Motor neuron (in vitro differentiated cells): ENCODE measurements around the gene KRTAP10-4. TPM values are rescaled to one million over a fixed set of nuclear protein-coding genes. Genes with fewer than 3 reads are reported as not detected.
"Not testable (repeated sequence)": the region's sequence is repeated elsewhere in the genome, so short reads cannot be mapped to it uniquely, and the experiment has no call there.

Source experiments
- ATAC-seq, 8 experiments: fragments of 200-7000 bp; cut with Tn5 transposase; replicated peaks in 6 of 8; 2 replicates each; pipeline ENCODE4 v1.8.0; 2021; ENCODE audit warnings: mild to moderate bottlenecking in 8 of 8, moderate library complexity in 8 of 8
- H3K27ac ChIP-seq, 2 donors: fragments of 250-450 bp; sonication (Bioruptor Pico); 2 replicates each; pipeline ENCODE4 v1.9.0; 2021; ENCODE audit warnings: antibody characterized with exemption in 2 of 2, mild to moderate bottlenecking in 2 of 2, moderate library complexity in 1 of 2
- H3K4me1 ChIP-seq, 2 donors: fragments of 250-450 bp; sonication (Bioruptor Pico); replicated peaks in 1 of 2; 2 replicates each; pipeline ENCODE4 v1.6.1; 2021; ENCODE audit warnings: antibody characterized with exemption in 2 of 2, mild to moderate bottlenecking in 2 of 2, moderate library complexity in 1 of 2
- H3K4me3 ChIP-seq, 5 donors: fragments of 250-450 bp; sonication (Bioruptor Pico); 2 replicates each; pipeline ENCODE4 v1.9.0; 2021; ENCODE audit warnings: antibody characterized with exemption in 5 of 5, mild to moderate bottlenecking in 5 of 5, moderate library complexity in 4 of 5
- WGBS, 10 experiments: fragments of 450-650 bp; shearing (Covaris generic); methylation state at CpG; one replicate each; pipeline ENCODE4 v1.0.0; 2022; 5-methylcytosine and 5-hydroxymethylcytosine counted together
- in situ Hi-C, 9 experiments: fragments of 400-800 bp; cut with MboI; loops; one replicate each; pipeline ENCODE4 v1.15.0; 2021; ENCODE audit warnings: low sequenced_read_pairs in 9 of 9, low pct_unique_long_range_greater_than_20kb in 2 of 9; ENCODE audit not compliant: unreplicated experiment in 9 of 9
- total RNA-seq, 8 experiments: library from RNA; unstranded; fragments of 300-600 nt; gene quantifications; 2 replicates each; pipeline versions ENCODE4 v1.2.3 to v1.2.4, GENCODE V29; 2022

KRTAP10-4 gene, protein sequence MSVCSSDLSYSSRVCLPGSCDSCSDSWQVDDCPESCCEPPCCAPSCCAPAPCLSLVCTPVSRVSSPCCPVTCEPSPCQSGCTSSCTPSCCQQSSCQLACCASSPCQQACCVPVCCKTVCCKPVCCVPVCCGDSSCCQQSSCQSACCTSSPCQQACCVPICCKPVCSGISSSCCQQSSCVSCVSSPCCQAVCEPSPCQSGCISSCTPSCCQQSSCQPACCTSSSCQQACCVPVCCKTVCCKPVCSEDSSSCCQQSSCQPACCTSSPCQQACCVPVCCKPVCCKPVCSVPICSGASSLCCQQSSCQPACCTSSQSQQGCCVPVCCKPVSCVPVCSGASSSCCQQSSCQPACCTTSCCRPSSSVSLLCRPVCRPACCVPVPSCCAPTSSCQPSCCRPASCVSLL
- under 1 TPM in 3 of 8 experiments, not detected in 5; 0.41 to 1.00 (median 0.87) TPM for total RNA-seq

DNA sequence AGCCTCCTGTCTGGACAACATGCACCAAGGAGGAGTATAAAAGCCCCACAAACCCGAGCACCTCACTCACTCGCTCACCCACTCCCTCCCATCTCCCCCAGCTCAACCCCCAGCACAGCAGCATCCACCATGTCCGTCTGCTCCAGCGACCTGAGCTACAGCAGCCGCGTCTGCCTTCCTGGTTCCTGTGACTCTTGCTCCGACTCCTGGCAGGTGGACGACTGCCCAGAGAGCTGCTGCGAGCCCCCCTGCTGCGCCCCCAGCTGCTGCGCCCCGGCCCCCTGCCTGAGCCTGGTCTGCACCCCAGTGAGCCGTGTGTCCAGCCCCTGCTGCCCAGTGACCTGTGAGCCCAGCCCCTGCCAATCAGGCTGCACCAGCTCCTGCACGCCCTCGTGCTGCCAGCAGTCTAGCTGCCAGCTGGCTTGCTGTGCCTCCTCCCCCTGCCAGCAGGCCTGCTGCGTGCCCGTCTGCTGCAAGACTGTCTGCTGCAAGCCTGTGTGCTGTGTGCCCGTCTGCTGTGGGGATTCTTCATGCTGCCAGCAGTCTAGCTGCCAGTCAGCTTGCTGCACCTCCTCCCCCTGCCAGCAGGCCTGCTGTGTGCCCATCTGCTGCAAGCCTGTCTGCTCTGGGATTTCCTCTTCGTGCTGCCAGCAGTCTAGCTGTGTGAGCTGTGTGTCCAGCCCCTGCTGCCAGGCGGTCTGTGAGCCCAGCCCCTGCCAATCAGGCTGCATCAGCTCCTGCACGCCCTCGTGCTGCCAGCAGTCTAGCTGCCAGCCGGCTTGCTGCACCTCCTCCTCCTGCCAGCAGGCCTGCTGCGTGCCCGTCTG lies at the start of gene KRTAP10-4:
Gene KRTAP10-4, plus strand, starts transcription at position 100 of the 827 bp plus-strand sequence. Its CDS starts 30 bp downstream, at position 130.
- H3K4me3 ChIP-seq, ATAC-seq, H3K4me1 ChIP-seq, H3K27ac ChIP-seq, in situ Hi-C loops: not testable (repeated sequence)
- 0% methylated on average over 1 of the region's 25 CpGs; no CpG with 5 or more reads in 9 of the 10 experiments for WGBS, 10 experiments

DNA sequence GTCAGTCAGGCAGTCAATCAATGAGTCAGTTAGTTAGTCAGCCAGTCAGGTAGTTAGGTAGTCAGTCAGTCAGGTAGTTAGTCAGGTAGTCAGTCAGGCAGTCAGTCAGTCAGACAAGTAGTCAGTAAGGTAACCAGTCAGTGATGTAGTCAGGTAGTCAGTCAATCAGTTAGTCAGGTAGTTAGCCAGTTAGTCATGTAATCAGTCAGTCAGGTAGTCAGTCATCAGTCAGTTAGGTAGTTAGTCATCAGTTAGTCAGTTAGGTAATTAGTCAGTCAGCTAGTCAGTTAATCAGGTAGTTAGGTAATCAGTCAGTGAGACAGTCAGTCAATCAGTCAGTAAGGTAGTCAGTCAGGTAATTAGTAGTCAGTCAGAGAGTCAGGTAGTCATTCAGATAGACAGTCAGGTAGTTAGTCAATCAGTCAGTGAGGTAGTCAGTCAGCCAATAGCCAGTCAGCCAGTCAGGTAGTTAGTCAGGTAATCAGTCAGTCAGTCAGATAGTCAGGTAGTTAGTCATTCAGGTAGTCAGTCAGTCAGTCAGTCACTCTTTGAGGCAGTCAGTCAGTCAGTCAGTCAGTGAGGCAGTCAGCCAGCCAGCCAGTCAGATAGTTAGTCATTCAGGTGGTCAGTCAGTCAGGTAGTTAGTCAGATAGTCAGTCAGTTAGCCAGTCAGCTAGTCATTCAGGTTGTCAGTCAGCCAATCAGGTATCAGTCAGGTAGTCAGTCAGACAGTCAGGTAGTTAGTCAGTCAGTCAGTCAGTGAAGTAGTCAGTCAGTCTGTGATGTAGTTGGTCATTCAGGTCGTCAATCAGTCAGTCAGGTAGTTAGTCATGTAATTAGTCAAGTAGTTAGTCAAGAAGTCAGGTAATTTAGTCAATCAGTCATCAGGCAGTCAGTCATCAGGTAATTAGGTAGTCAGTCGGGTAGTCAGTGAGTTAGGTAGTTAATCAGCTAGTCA lies 48.8 kb upstream of the KRTAP10-4 start:
- no peak overlapping the region for H3K27ac ChIP-seq
- 0 to 61% (median 50%) methylated on average over 1 to 2 of the region's 2 CpGs; no CpG with 5 or more reads in 4 of the 10 experiments for WGBS, 10 experiments
- H3K4me3 ChIP-seq: no peak overlapping the region
- H3K4me1 ChIP-seq: no peaks in the 10 kb centered on the region
- ATAC-seq: no peak
- in situ Hi-C loops: loop anchor here in 4 of 9 experiments (25.0 kb wide), 1 partner anchor 263 kb away; no protein-coding TSS in a partner anchor

DNA sequence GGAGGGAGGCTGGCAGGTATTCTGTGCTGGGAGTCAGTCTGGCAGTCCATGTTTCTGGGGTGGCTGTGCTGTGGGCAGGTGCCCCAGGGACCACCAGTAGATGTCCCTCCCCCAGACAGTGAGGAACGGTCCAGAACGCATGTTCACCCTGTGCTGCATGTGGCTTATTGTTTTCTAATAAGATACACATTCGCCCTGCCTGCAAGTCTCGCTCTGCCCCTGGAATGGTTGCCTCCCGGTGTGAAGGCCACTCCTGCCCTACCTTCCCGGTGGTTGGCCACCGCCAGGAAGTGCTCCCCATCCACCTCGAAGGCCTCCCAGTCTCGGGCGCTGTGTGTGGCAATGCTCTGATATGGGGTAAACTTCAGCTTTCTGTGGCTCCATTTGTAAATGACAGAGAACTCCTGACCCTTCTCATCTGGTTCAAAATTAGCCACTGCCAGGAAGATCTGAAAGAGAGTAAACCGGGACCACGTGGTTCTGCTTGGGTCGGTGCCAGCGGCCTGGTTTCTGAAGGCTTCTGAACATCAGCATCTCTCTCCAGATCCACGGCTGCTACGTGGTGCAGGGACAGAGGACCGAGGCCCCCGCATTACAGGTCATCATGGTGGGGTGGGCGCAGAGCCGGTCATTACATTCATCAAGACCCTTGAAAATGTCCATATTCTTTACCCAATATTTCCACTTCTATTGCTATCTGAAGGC lies 48.0 kb upstream of the KRTAP10-4 start:
- no peaks in the 10 kb centered on the region for H3K4me1 ChIP-seq
- in situ Hi-C loops: no loop called here
- no peak for ATAC-seq
- no peak overlapping the region for H3K27ac ChIP-seq
- WGBS, 10 experiments: 31 to 95% (median 81%) methylated on average over 4 to 14 of the region's 20 CpGs; no CpG with 5 or more reads in 4 of the 10 experiments
- H3K4me3 ChIP-seq: no peak overlapping the region

DNA sequence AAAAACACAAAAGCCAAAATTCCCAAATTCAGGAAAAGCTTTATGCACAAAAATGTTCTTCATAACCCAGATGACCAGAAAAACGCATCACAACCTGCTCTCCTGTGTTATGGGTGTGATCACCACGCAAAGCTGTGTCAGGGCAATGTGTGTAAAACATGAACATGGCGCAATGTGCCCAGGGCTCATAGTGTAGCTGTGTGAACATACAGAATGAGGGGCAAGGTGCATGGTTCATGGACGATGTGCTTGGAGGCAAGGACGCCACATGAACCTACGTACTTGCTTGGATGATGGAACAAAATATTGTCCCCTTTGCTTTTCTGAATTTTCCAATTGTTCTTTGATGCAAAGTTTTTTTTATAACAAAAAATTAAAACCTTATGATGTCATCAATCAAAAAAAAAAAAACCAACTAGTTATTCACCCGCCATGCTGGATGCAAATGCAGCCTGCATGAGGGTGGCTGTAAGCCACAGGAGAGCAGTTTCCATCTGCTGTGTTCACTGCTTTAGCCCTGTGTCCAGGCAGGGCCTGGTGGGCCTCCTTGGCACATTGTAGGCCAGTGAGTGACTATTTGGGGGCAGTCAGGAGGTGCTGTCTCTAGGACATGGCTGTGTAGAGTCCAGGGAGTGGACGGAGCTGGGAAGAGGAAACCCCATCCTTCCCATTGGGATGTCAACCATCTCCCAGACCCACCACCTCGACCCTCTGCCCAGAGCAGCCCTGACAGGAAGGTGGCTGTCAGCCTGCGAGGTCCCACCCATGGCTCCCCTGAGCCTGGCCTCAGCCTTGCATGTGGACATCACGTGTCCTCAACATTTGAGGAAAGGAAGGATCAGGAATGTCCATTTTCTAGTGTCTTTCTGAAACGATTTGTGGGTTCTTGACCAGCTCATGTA lies 47.2 kb upstream of the KRTAP10-4 start:
- in situ Hi-C loops: no loop called here
- ATAC-seq: no peak
- H3K4me1 ChIP-seq: no peaks in the 10 kb centered on the region
- 36 to 94% (median 79%) methylated on average over 1 to 9 of the region's 12 CpGs; no CpG with 5 or more reads in 1 of the 10 experiments for whole genome bisulfite sequencing, 10 experiments
- H3K4me3 ChIP-seq: no peak overlapping the region
- no peak overlapping the region for H3K27ac ChIP-seq

DNA sequence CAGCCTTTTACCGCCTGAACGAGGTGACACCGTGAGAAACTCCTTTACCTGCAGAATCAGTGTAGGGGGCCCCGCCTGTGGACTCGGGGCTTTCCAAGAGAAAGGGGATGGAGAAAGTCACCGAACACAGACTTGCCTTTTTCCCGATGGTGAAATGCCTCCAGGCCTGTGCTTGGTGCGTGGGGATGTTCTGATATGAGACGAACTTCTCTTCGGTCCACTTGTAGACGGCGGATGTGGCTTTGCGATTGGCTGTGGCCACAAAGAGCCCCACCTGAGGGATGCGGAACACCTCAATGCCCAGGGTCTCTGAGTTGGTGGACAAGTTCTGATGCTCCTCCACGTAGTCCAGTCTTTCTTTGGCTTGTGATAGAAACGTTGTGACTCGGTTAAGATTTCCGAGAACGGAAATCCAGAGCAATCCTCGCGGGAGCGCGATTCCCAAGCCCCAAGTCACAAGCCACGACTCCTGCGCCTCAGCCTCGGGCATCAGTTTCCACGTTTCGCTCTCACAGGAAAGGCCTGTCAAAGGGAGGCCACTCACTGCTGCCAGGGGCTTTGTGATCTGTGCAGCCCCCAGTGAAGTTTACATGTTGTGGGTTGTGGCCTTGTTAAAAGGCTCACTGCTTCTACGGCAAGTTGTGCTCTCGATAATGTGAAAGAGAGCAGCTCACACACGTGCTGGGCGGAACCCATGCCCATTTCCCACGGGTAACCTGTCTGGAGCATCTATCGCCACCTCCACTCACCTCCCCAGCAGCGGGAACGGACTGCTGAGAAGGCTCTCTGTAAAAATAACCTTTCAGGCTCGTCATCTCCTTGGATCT lies 46.2 kb upstream of the KRTAP10-4 start:
- in situ Hi-C loops: no loop called here
- no peak for ATAC-seq
- Histone ChIP-seq H3K4me3 (no peak overlapping the region), H3K4me1 (no peaks in the 10 kb centered on the region), H3K27ac (no peak overlapping the region)
- WGBS, 10 experiments: 23 to 95% (median 73%) methylated on average over 2 to 17 of the region's 37 CpGs; no CpG with 5 or more reads in 2 of the 10 experiments

DNA sequence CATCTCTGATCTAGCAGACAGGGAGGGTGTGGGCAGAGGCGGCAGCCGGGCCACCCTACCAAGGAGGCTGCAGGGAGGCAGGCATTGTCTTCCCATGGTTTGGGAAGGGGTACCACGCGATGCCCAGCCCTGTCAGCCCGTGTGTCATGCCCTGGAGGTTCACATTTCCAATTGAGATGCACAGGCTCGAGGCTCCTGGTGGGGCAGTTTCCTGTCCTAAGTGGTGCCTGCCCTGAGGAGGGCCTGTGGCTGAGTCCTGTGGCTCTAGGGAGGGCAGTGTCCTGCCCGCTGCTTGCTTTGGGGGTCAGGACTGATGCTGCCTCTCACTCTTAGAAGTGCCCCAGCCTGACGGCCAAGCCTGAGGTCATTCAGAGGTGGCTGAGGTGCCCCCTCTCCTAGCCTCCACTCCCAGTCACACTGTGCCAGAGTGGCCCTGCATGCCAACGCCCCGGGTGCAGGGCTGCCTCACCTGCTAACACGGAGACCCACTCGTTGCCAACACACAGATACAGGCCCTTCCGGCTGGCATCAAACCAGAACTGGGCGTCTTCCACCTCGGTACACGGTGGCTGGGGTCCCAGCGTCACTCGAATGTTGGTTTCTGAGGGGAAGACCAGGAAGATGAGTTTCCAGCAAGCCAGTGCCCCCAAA lies 45.4 kb upstream of the KRTAP10-4 start:
- ATAC-seq: no peak
- WGBS, 10 experiments: 0 to 100% (median 92%) methylated on average over 2 to 7 of the region's 18 CpGs; no CpG with 5 or more reads in 5 of the 10 experiments
- in situ Hi-C loops: no loop called here

DNA sequence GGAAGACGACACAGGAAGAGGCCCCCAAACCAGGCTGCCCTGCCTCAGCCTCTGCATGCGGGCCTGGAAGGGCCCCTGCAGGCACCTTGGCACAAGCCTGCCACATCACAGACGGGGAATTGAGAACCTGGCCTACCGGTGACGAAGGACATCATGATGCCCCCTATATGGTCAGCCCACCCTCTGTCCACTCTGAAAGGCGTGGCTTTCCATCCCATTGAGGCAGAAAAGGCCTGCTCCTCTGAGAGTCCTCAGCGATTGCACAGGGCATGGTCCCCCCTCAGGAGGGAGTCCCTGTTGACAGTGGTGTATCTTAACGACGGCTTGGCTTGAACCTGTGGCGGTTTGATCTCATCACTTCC lies 44.9 kb upstream of the KRTAP10-4 start:
- H3K27ac ChIP-seq: no peak overlapping the region
- no peaks in the 10 kb centered on the region for H3K4me1 ChIP-seq
- 17 to 100% (median 84%) methylated on average over 1 to 6 of the region's 10 CpGs; no CpG with 5 or more reads in 3 of the 10 experiments for WGBS, 10 experiments
- H3K4me3 ChIP-seq: no peak overlapping the region
- in situ Hi-C loops: no loop called here
- no peak for ATAC-seq

More for the DNA sequence above, 45.4 kb upstream of the KRTAP10-4 start:
- Histone ChIP-seq H3K4me1 (no peaks in the 10 kb centered on the region), H3K4me3 (no peak overlapping the region), H3K27ac (no peak overlapping the region)

DNA sequence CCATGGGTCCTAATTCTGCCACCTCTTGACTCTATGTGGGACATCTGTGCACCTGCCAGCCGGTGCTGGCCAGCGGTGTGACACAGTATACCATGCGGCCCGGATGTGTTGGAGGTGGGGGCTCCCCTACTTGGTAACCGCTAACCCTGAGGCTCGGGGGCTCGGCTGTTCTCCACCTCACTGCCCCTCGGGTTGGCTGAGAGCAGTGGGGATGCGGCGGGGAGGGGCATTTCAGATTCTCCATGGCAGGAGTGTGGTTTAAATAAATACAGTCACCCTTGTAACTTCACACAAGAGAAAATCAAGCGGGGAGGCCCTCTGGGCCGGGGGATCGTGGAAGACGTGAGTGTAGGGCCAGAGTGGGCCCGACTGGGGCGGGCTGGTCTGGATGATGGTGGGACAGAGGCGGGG lies 44.5 kb upstream of the KRTAP10-4 start:
- H3K4me1 ChIP-seq: no peaks in the 10 kb centered on the region
- H3K4me3 ChIP-seq: no peak overlapping the region
- in situ Hi-C loops: no loop called here
- WGBS, 10 experiments: 0 to 100% (median 81%) methylated on average over 1 to 6 of the region's 17 CpGs; no CpG with 5 or more reads in 5 of the 10 experiments
- no peak overlapping the region for H3K27ac ChIP-seq
- no peak for ATAC-seq

DNA sequence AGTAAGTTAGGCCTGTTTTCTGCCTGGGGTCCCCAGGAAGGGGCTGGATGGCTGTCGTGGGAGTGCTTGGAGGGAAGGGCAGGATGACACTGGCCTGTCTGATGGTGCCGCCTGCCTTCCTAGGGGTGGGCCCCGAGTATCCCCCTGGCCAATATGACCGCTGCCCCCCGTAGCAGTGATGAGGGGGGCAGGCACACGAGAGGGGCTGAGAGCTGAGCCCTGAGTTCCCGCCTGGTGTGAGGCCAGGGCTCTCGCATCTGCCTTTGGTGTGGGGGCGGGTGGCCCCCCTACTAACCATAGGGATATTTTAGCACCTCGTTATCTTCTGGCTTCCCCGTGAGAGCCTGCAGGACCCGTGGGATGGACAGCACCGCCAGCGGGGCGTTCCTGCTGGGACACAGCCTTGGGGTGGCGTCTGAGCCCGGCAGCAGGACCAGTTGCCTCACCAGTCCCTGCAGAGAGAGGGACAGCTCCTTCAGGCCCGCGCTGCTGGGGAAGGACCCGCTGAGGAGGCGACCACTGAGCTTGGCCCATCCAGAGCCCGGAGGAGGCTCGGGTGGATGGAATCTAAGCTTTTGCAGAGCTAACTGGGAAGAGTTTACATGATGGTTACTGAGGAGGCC lies 43.9 kb upstream of the KRTAP10-4 start:
- no peak for ATAC-seq
- H3K4me1 ChIP-seq: no peaks in the 10 kb centered on the region
- WGBS, 10 experiments: 10 to 94% (median 82%) methylated on average over 1 to 6 of the region's 23 CpGs; no CpG with 5 or more reads in 6 of the 10 experiments

More for the DNA sequence above, 43.9 kb upstream of the KRTAP10-4 start:
- in situ Hi-C loops: no loop called here
- no peak overlapping the region for H3K27ac ChIP-seq
- H3K4me3 ChIP-seq: no peak overlapping the region
